SK-N-SH treated with all-trans-retinoic acid at 6 μM for 48 hours (cell line): ENCODE data around the gene ANKRD11.

ENCODE experiments used
- ATAC-seq: fragments of 200-7000 bp; cut with Tn5 transposase; 3 replicates; pipeline ENCODE4 v1.9.1; 2020; ENCODE audit warnings: mild to moderate bottlenecking, moderate library complexity
- ARNTL ChIP-seq: fragments of 450-650 bp; formaldehyde crosslinking; IDR thresholded peaks from 2 replicates; pipeline ENCODE4 v1.5.0; 2020; ENCODE audit warnings: low read depth, mild to moderate bottlenecking, moderate library complexity, borderline replicate concordance
- BACH2 ChIP-seq: fragments of 250-450 bp; sonication (Bioruptor Pico); IDR thresholded peaks from 2 replicates; pipeline ENCODE4 v1.9.0; 2021; ENCODE audit warnings: mild to moderate bottlenecking, borderline replicate concordance
- CSDC2 ChIP-seq: fragments of 250-450 bp; sonication (Bioruptor Pico); IDR thresholded peaks from 2 replicates; pipeline ENCODE4 v1.5.0; 2020; ENCODE audit warnings: mild to moderate bottlenecking, moderate library complexity
- GLIS3 ChIP-seq: fragments of 250-450 bp; sonication (Bioruptor Pico); IDR thresholded peaks from 2 replicates; pipeline ENCODE4 v1.5.0; 2020; ENCODE audit warnings: mild to moderate bottlenecking, moderate library complexity
- ISL1 ChIP-seq: fragments of 250-450 bp; sonication (Bioruptor Pico); IDR thresholded peaks from 2 replicates; pipeline ENCODE4 v2.1.2; 2022; ENCODE audit warnings: mild to moderate bottlenecking, moderate library complexity
- OSR1 ChIP-seq: fragments of 250-450 bp; sonication (Bioruptor Pico); IDR thresholded peaks from 2 replicates; pipeline ENCODE4 v1.8.0; 2022; ENCODE audit warnings: moderate library complexity, mild to moderate bottlenecking, inconsistent platforms
- POU6F1 ChIP-seq: fragments of 250-450 bp; sonication (Bioruptor Pico); IDR thresholded peaks from 2 replicates; pipeline ENCODE4 v1.8.0; 2021; ENCODE audit warnings: low read depth, mild to moderate bottlenecking, moderate library complexity, borderline replicate concordance
- PPARA ChIP-seq: fragments of 250-450 bp; sonication (Bioruptor Pico); IDR thresholded peaks from 2 replicates; pipeline ENCODE4 v1.5.0; 2020; ENCODE audit warnings: mild to moderate bottlenecking, borderline replicate concordance
- RARB ChIP-seq: fragments of 250-450 bp; sonication (Bioruptor Pico); IDR thresholded peaks from 2 replicates; pipeline ENCODE4 v1.8.0; 2021; ENCODE audit warnings: mild to moderate bottlenecking, moderate library complexity
- SNAI2 ChIP-seq: fragments of 250-450 bp; sonication (Bioruptor Pico); IDR thresholded peaks from 2 replicates; pipeline ENCODE4 v1.5.0; 2020; ENCODE audit warnings: mild to moderate bottlenecking, moderate library complexity
- TCF4 ChIP-seq: fragments of 250-450 bp; sonication (Bioruptor Pico); IDR thresholded peaks from 2 replicates; pipeline ENCODE4 v1.8.0; 2021; ENCODE audit warnings: mild to moderate bottlenecking, moderate library complexity, borderline replicate concordance
- TOX ChIP-seq: fragments of 250-450 bp; sonication (Bioruptor Pico); IDR thresholded peaks from 2 replicates; pipeline ENCODE4 v1.8.0; 2021; ENCODE audit warnings: mild to moderate bottlenecking, moderate library complexity, borderline replicate concordance
- ZFP3 ChIP-seq: fragments of 250-450 bp; sonication (Bioruptor Pico); IDR thresholded peaks from 2 replicates; pipeline ENCODE4 v1.5.0; 2020; ENCODE audit warnings: mild to moderate bottlenecking, moderate library complexity
- ZFP30 ChIP-seq: fragments of 450-650 bp; formaldehyde crosslinking; IDR thresholded peaks from 2 replicates; pipeline ENCODE4 v1.5.0; 2022; ENCODE audit warnings: mild to moderate bottlenecking, moderate library complexity
- ZNF565 ChIP-seq: fragments of 450-650 bp; formaldehyde crosslinking; conservative IDR thresholded peaks from 2 replicates; pipeline ENCODE4 v1.5.0; 2020; ENCODE audit warnings: low read depth, mild to moderate bottlenecking, moderate library complexity
- ZNF70 ChIP-seq: fragments of 450-650 bp; formaldehyde crosslinking; IDR thresholded peaks from 2 replicates; pipeline ENCODE4 v1.5.0; 2020; ENCODE audit warnings: mild to moderate bottlenecking, moderate library complexity
- ZNF8 ChIP-seq: fragments of 450-650 bp; formaldehyde crosslinking; IDR thresholded peaks from 2 replicates; pipeline ENCODE4 v1.5.0; 2020; ENCODE audit warnings: mild to moderate bottlenecking, moderate library complexity
- TF ChIP-seq, protein P1 (sequence below): fragments of 250-450 bp; sonication (Bioruptor Pico); IDR thresholded peaks from 2 replicates; pipeline ENCODE4 v1.5.1; 2021; ENCODE audit warnings: mild to moderate bottlenecking, moderate library complexity
- TF ChIP-seq, protein P2 (sequence below): fragments of 250-450 bp; sonication (Bioruptor Pico); IDR thresholded peaks from 2 replicates; pipeline ENCODE4 v1.8.0; 2020; ENCODE audit warnings: mild to moderate bottlenecking, moderate library complexity, borderline replicate concordance
- TF ChIP-seq, protein P3 (sequence below): fragments of 250-450 bp; sonication (Bioruptor Pico); IDR thresholded peaks from 2 replicates; pipeline ENCODE4 v1.5.0; 2020; ENCODE audit warnings: mild to moderate bottlenecking, moderate library complexity

The ANKRD11 gene

GRCh38 chr16:89290472-89290871 lies 199.9 kb downstream of the ANKRD11 start:
- no peak for ATAC-seq
- no peak for TF ChIP-seq SNAI2 (CRISPR knock-in tag)
- TF ChIP-seq ISL1 (CRISPR knock-in tag), result no peak
- TF ChIP-seq, protein P1, sequence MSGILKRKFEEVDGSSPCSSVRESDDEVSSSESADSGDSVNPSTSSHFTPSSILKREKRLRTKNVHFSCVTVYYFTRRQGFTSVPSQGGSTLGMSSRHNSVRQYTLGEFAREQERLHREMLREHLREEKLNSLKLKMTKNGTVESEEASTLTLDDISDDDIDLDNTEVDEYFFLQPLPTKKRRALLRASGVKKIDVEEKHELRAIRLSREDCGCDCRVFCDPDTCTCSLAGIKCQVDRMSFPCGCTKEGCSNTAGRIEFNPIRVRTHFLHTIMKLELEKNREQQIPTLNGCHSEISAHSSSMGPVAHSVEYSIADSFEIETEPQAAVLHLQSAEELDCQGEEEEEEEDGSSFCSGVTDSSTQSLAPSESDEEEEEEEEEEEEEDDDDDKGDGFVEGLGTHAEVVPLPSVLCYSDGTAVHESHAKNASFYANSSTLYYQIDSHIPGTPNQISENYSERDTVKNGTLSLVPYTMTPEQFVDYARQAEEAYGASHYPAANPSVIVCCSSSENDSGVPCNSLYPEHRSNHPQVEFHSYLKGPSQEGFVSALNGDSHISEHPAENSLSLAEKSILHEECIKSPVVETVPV (CRISPR knock-in tag), result no peak
- no peak for TF ChIP-seq ARNTL (CRISPR knock-in tag)
- TF ChIP-seq PPARA (CRISPR knock-in tag), result no peak
- no peak for TF ChIP-seq POU6F1 (CRISPR knock-in tag)
- TF ChIP-seq GLIS3 (CRISPR knock-in tag), result no peak
- no peak for TF ChIP-seq ZFP3 (CRISPR knock-in tag)
- no peak for TF ChIP-seq OSR1 (CRISPR knock-in tag)
- TF ChIP-seq, all 23 proteins: peak for 0

DNA sequence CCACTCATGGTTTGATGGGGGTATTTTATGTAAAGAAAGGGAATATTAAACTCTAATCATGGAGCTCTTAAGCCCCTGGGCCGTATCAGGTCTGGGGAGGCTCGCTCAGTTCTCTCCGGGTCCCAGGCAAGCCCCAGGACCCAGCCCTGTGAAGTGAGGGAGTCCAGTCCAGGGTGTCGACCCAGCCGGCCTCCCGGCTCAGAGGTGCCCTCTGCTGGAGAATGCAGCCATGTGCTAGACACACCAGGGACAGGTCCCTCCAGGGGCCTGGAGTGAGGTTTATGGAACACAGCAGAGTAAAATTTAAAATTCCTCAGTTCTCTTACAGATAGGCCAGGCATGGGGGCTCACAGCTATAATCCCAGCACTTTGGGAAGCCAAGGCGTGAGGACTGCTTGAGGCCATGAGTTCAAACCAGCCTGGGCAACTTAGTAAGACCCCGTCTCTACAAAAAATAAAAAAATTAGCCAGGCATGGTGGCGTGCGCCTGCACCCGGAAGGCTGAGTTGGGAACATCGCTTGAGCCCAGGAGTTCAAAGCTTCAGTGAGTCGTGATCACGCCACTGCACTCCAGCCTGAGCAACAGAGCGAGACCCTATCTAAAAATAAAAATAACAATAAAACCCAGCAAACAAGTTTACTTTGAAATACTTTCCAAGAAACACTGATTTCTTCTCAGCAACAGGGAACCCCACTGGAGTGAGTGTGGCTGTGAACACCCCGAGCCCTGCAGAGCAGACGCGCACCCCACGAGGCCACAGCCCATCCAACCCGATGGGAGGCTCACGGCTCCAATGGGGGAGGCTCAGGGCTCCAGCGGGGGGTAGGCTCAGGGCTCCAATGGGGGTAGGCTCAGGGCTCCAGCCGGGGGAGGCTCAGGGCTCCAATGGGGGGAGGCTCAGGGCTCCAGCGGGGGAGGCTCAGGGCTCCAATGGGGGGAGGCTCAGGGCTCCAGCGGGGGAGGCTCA lies 200.6 kb downstream of the ANKRD11 start:
- ATAC-seq, result peak; percentile 95
- TF ChIP-seq ZNF565 (no peak), ISL1 (CRISPR knock-in tag) (no peak), ZFP30 (CRISPR knock-in tag) (no peak), TOX (CRISPR knock-in tag) (no peak), OSR1 (CRISPR knock-in tag) (no peak), CSDC2 (no peak)

- TF ChIP-seq, protein P2, sequence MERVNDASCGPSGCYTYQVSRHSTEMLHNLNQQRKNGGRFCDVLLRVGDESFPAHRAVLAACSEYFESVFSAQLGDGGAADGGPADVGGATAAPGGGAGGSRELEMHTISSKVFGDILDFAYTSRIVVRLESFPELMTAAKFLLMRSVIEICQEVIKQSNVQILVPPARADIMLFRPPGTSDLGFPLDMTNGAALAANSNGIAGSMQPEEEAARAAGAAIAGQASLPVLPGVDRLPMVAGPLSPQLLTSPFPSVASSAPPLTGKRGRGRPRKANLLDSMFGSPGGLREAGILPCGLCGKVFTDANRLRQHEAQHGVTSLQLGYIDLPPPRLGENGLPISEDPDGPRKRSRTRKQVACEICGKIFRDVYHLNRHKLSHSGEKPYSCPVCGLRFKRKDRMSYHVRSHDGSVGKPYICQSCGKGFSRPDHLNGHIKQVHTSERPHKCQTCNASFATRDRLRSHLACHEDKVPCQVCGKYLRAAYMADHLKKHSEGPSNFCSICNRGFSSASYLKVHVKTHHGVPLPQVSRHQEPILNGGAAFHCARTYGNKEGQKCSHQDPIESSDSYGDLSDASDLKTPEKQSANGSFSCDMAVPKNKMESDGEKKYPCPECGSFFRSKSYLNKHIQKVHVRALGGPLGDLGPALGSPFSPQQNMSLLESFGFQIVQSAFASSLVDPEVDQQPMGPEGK (CRISPR knock-in tag), result no peak
- no peak for TF ChIP-seq ZNF70 (CRISPR knock-in tag)
- no peak for TF ChIP-seq TOX (CRISPR knock-in tag)
- no peak for TF ChIP-seq ZFP3 (CRISPR knock-in tag)
- TF ChIP-seq ZNF8 (CRISPR knock-in tag), result no peak
- TF ChIP-seq ISL1 (CRISPR knock-in tag), result no peak
- no peak for TF ChIP-seq GLIS3 (CRISPR knock-in tag)
- TF ChIP-seq ZNF565, result no peak
- TF ChIP-seq TCF4 (CRISPR knock-in tag), result no peak
- TF ChIP-seq RARB (CRISPR knock-in tag), result no peak
- no peak for TF ChIP-seq POU6F1 (CRISPR knock-in tag)
- no peak for TF ChIP-seq ARNTL (CRISPR knock-in tag)
- TF ChIP-seq, protein P3, sequence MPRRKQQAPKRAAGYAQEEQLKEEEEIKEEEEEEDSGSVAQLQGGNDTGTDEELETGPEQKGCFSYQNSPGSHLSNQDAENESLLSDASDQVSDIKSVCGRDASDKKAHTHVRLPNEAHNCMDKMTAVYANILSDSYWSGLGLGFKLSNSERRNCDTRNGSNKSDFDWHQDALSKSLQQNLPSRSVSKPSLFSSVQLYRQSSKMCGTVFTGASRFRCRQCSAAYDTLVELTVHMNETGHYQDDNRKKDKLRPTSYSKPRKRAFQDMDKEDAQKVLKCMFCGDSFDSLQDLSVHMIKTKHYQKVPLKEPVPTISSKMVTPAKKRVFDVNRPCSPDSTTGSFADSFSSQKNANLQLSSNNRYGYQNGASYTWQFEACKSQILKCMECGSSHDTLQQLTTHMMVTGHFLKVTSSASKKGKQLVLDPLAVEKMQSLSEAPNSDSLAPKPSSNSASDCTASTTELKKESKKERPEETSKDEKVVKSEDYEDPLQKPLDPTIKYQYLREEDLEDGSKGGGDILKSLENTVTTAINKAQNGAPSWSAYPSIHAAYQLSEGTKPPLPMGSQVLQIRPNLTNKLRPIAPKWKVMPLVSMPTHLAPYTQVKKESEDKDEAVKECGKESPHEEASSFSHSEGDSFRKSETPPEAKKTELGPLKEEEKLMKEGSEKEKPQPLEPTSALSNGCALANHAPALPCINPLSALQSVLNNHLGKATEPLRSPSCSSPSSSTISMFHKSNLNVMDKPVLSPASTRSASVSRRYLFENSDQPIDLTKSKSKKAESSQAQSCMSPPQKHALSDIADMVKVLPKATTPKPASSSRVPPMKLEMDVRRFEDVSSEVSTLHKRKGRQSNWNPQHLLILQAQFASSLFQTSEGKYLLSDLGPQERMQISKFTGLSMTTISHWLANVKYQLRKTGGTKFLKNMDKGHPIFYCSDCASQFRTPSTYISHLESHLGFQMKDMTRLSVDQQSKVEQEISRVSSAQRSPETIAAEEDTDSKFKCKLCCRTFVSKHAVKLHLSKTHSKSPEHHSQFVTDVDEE, result no peak
- no peak for TF ChIP-seq BACH2 (CRISPR knock-in tag)
- ATAC-seq, result no peak
Observed at GRCh38 chr16:89288966-89289365, 201.4 kb downstream of the ANKRD11 start.
